AG09309 (cell line): Measurements from ENCODE around the gene MXD1.
"Not testable (repeated sequence)": the region's sequence is repeated elsewhere in the genome, so short reads cannot be mapped to it uniquely, and the experiment has no call there.

Source experiments
- DNase-seq: peaks from one replicate; pipeline ENCODE4 v3.0.0-alpha.2; 2010; ENCODE audit warnings: low read depth
- H3K4me3 ChIP-seq: 2 replicates; pipeline ENCODE4 v1.5.1; 2011; ENCODE audit warnings: mild to moderate bottlenecking, low read depth, low read length, moderate library complexity; ENCODE audit not compliant: control insufficient read depth
- TF ChIP-seq, protein P1 (sequence below): IDR thresholded peaks from 2 replicates; pipeline ENCODE4 v1.5.1; 2011; ENCODE audit warnings: mild to moderate bottlenecking, low read depth, low read length, inconsistent platforms; ENCODE audit not compliant: insufficient read depth, control insufficient read depth; ENCODE audit errors: missing control alignments

The MXD1 gene

DNA sequence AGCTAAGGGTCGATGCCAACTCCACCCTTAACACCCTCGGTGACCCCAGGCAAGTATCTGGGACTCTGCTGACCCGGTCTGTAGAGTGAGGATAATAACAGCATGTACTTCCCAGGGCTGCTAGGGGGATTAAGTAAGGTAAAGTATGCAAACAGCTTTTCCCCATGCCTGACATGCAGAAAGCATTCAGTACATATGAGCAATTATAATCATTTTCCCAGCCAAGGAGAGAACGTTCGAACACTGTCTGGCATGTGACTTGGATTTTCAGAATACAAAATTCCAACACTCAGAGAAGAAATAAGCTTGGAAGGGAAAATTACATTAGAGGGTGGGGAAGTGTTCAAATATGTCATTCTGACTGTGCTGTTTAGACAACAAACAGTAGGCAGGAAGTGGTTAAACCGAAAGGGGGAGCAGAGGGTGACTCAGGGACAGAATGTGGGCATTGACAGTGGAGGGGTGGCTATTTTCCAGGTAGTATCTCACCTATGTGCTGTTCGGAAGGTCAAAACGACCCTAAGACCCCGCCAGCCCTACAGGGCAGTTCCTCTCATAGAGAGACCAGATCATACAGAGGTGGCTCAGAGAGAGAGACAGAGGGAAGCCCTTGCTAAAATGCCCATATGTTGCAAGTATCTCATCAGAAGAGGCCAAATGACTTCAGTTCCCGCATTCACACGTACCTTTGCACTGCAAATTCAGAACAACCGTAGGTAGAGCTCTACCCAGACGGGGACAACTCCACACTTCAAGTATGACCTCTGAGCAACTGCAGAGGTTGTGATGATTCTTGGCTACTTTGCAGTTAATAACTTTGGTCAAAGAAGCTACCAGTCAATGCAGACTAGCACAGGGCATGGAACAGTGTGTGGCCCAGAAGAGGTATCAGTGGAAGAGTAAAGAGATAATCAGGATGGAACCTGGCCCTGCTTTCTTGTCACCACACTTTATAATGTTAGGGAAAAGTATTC, 31.7 kb downstream of the MXD1 start:
- TF ChIP-seq, protein P1, sequence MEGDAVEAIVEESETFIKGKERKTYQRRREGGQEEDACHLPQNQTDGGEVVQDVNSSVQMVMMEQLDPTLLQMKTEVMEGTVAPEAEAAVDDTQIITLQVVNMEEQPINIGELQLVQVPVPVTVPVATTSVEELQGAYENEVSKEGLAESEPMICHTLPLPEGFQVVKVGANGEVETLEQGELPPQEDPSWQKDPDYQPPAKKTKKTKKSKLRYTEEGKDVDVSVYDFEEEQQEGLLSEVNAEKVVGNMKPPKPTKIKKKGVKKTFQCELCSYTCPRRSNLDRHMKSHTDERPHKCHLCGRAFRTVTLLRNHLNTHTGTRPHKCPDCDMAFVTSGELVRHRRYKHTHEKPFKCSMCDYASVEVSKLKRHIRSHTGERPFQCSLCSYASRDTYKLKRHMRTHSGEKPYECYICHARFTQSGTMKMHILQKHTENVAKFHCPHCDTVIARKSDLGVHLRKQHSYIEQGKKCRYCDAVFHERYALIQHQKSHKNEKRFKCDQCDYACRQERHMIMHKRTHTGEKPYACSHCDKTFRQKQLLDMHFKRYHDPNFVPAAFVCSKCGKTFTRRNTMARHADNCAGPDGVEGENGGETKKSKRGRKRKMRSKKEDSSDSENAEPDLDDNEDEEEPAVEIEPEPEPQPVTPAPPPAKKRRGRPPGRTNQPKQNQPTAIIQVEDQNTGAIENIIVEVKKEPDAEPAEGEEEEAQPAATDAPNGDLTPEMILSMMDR = no peak
- H3K4me3 ChIP-seq = no peak overlapping the region
- no peak for DNase-seq

DNA sequence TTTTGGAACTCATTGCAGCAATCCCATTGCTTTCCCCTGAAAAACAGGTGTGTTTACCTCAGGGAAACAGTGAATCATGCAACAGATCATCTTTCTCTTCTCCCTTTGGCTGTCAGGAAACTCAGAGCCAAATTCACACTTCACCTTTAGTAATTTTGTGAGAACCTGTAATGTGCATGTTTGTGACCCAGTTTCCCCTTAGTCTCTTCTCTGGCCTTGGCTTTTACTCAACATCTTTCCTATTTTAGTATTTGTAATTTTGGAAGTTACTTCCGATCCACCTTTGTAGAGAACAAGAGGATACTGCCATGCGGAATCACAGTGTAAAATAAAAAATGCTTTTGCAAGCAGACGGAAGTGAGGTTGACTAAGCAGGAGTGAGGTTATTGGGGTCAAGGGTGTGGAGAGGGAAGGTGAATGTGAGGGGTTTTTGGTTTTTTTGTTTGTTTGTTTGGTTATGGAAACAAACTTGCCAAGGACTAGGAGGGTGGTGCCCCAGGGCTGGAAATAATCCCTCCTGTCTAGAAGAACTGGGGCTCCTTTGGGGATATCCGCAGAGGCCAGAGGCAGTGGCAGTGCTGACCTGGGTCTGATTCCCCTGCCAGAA, 32.5 kb downstream of the MXD1 start:
- no peak overlapping the region for H3K4me3 ChIP-seq
- TF ChIP-seq, protein P1 = no peak
- no peak for DNase-seq

DNA sequence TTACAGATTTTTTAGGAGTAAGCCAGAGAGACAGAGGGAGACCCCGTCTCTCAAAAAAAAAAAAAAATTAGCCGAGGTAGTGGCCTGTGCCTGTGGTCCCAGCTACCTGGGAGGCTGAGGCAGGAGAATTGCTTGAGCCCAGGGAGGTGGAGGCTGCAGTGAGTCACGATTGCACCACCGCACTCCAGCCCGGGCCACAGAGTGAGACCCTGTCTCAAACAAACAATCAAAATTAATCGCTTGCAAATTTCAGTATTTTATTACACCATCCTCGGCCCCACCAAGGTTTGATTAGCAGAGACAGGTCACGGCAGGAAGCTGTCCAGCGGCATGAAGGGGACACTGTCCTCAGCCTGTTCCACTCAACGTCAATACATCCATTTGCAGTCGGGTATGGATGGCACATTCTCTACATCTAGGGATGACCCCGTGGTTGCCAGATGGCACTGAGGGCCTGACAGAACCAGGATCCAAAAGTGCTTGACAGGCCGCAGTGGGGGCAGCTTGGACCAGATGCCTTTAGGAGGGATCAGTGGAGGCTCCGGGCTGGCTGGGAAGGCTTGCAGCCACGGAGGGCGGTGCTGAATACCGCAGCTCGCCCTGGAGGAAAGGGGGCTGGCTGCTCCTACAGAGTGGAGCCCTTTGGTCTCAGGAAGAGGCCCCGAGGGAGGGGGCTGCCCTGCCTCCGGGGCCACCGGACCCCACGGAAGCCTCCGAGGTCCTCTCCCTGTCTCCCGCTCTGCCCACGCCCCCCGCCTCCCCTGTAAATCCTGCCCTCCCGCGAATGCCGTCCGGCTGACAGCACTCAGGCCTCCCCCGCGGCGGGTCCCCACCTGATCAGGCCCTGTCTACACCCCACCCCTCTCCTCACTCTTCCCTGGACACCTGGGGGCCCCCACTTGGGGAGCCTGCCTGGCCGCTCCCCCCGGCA, 33.4 kb downstream of the MXD1 start:
- H3K4me3 ChIP-seq = peak overlapping the region; percentile 25
- DNase-seq = no peak

DNA sequence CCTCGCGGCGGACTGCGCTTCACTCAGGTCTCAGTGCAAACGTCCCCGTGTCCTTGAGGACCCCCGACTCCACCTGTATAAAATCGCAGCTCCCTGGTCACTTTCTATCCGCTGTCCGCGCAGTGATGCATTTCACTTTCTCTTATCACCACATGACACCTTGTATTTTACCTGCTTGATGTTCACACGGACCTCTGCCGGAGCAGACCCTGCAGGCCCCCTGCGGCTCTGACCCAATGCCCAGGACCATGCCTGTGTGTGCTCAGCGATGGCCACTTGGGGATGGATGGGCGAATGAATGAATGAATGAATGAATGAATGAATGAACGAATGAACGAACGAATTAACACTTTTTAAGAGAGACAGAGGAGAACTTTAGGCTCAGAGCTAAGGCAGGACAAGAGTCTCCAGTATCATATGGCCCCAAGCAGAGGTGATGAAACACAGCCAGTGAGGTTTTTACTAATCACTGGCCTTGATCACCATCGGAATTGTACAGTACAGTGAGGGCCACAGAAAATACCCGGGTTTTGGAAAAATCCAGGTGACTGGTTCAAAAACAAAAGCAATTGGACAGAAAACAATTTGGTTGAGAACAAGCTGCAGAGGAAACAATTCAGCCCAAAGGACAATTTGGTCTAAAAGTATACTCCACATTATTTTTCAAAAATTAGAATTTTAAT, 34.2 kb downstream of the MXD1 start:
- no peak for DNase-seq
- H3K4me3 ChIP-seq = no peak overlapping the region
- TF ChIP-seq, protein P1 = no peak

More for the DNA sequence above, 33.4 kb downstream of the MXD1 start:
- TF ChIP-seq, protein P1 = no peak

DNA sequence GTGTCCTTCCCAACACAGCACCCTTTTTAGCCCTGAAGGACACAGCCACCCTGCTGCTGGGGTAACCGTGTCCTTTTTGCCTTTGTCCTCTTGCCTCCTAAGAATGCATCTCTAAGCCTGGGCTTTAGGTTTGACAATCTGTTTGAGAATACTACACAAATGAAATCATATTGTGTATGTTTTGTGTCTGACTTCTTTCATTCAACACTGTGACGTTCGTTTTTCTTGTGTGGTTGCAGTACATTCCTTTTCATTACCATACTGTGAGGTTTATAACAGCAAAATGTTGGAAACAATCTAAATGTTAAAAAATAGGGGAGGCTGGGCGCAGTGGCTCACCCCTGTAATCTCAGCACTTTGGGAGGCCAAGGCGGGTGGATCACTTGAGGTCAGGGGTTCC, 35.3 kb downstream of the MXD1 start:
- no peak for DNase-seq
- H3K4me3 ChIP-seq = no peak overlapping the region
- TF ChIP-seq, protein P1 = no peak

DNA sequence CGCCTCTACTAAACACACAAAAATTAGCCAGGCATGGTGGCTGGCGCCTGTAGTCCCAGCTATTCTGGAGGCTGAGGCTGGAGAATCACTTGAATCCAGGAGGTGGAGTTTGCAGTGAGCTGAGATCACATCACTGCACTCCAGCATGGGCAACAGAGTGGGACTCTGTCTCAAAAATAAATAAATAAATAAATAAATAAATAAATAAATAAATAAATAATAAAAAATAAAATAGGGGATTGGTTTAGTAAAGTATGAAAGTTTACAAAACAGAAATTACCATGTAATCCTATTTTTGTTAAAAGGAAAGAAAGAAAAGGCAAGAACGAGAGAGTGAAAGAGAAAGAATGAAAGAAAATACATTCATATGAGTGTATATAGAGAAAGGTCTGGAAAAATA, 35.8 kb downstream of the MXD1 start:
- not testable (repeated sequence) for H3K4me3 ChIP-seq, DNase-seq
